Esophagus squamous epithelium (tissue), 4 donors: Measurements from ENCODE around the gene GPN1.

Source experiments
- POLR2A ChIP-seq, 4 donors: fragments of 450-650 bp; IDR thresholded peaks; one replicate each; pipeline ENCODE4 v1.6.1; 2017; ENCODE audit warnings: antibody characterized with exemption in 4 of 4, mild to moderate bottlenecking in 4 of 4, moderate library complexity in 3 of 4
- TF ChIP-seq, protein P1 (sequence below), 6 experiments: fragments of 450-650 bp in 4 of 6; fragments of 200-600 bp in 2 of 6; sonication (generic) in 2 of 6; IDR thresholded peaks; one replicate each; pipeline ENCODE4 v1.5.1; 2016 to 2019; ENCODE audit warnings: antibody characterized with exemption in 6 of 6, mild to moderate bottlenecking in 4 of 6, moderate library complexity in 4 of 6

DNA sequence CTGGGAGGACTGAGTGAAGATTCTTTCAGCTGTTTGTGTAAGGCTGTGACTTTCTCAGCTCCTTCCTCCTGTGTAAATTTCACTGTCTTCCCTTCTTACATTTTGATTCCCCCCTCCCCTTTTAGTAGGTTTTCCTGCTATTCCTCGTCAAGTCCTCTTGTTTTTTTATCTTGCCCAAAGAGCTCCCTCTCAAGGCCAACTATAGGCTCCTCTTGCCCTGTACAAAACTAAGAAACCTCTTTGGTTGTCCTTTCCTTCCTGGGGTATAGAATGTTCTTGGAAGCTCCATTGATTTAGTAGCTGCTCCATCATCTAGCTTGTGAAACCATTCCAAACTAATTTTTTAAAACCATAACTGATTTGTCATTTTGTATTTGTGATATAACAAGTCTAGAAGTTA is 7.3 kb upstream of the GPN1 start:
- TF ChIP-seq, protein P1, sequence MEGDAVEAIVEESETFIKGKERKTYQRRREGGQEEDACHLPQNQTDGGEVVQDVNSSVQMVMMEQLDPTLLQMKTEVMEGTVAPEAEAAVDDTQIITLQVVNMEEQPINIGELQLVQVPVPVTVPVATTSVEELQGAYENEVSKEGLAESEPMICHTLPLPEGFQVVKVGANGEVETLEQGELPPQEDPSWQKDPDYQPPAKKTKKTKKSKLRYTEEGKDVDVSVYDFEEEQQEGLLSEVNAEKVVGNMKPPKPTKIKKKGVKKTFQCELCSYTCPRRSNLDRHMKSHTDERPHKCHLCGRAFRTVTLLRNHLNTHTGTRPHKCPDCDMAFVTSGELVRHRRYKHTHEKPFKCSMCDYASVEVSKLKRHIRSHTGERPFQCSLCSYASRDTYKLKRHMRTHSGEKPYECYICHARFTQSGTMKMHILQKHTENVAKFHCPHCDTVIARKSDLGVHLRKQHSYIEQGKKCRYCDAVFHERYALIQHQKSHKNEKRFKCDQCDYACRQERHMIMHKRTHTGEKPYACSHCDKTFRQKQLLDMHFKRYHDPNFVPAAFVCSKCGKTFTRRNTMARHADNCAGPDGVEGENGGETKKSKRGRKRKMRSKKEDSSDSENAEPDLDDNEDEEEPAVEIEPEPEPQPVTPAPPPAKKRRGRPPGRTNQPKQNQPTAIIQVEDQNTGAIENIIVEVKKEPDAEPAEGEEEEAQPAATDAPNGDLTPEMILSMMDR (IDR thresholded peaks at IDR 0.05): no peak
- no peak for TF ChIP-seq POLR2A (IDR thresholded peaks at IDR 0.05)
